K562 (cell line): ENCODE measurements around the gene PLEKHM1. TPM values are rescaled to one million over a fixed set of nuclear protein-coding genes. Genes with fewer than 3 reads are reported as not detected.
"Not testable (repeated sequence)": the region's sequence is repeated elsewhere in the genome, so short reads cannot be mapped to it uniquely, and the experiment has no call there.

Experiments used
- ATAC-seq: fragments of 200-7000 bp; cut with Tn5 transposase; 3 replicates; pipeline ENCODE4 v1.9.1; 2020; ENCODE audit warnings: moderate library complexity
- BruUV-seq: library from RNA; stranded (reverse); fragments of 400-500 nt; replicated peaks from 2 replicates; lab custom pipeline; 2021; lab: Mats Ljungman, UMichigan
- CTCF ChIA-PET: fragments of 300-600 bp; formaldehyde crosslinking; extraction: SDS; loops from one replicate; lab custom pipeline; 2021; ENCODE audit warnings: low intra/inter-chr PET ratio; lab: Yijun Ruan, JAX
- POLR2A ChIA-PET: fragments of 300-600, 350-650 bp; sonication (Branson Sonifier 250); formaldehyde crosslinking; extraction: SDS; loops from one replicate; lab custom pipeline; 2021; ENCODE audit warnings: antibody characterized with exemption, inconsistent platforms; lab: Yijun Ruan, JAX
- DNase-seq, 4 experiments: peaks; one replicate each; pipeline versions ENCODE4 v3.0.0 to v3.0.0-alpha.2; 2011 to 2018; ENCODE audit warnings: low spot score in 3 of 4, mixed read lengths in 3 of 4; ENCODE audit errors: extremely low read depth in 1 of 4
- FAIRE-seq: peaks from 2 replicates; lab custom pipeline; 2011; peaks lifted over from hg19 to GRCh38; lab: Jason Lieb, UNC
- H2AFZ ChIP-seq: 2 replicates; pipeline ENCODE4 v1.6.0; 2011; ENCODE audit warnings: low read depth, low read length, control low read depth, inconsistent platforms
- H3K27ac ChIP-seq: fragments of 200-600 bp; 3 replicates; pipeline ENCODE4 v1.8.0; 2011; ENCODE audit warnings: low read depth, mild to moderate bottlenecking, control low read depth, inconsistent platforms, low read length, moderate library complexity, mixed read lengths; ENCODE audit errors: extremely low read depth
- H3K27me3 ChIP-seq, 2 experiments: fragments of 300-600 bp in 1 of 2; 2 replicates in 1 of 2; 3 replicates in 1 of 2; pipeline versions ENCODE4 v1.6.0 to v1.8.0; 2011; ENCODE audit warnings: inconsistent platforms in 2 of 2, low read length in 2 of 2, mild to moderate bottlenecking in 1 of 2, mixed read lengths in 1 of 2, moderate library complexity in 1 of 2; ENCODE audit not compliant: control insufficient read depth in 2 of 2, insufficient read depth in 2 of 2
- H3K36me3 ChIP-seq: fragments of 300-600 bp; 3 replicates; pipeline ENCODE4 v1.8.0; 2011; ENCODE audit warnings: mild to moderate bottlenecking, low read length, inconsistent platforms; ENCODE audit not compliant: control insufficient read depth, insufficient read depth
- H3K4me1 ChIP-seq, 2 experiments: fragments of 200-600 bp in 1 of 2; replicated peaks in 1 of 2; 2 replicates in 1 of 2; 3 replicates in 1 of 2; pipeline versions ENCODE4 v1.5.1 to v1.8.0; 2011; ENCODE audit warnings: inconsistent platforms in 2 of 2, low read length in 2 of 2, mild to moderate bottlenecking in 1 of 2, mixed read lengths in 1 of 2, moderate library complexity in 1 of 2; ENCODE audit not compliant: control insufficient read depth in 2 of 2, insufficient read depth in 2 of 2
- H3K4me2 ChIP-seq: 2 replicates; pipeline ENCODE4 v1.6.1; 2011; ENCODE audit warnings: low read length, control low read depth, inconsistent platforms, mixed read lengths; ENCODE audit not compliant: insufficient read depth
- H3K4me3 ChIP-seq: fragments of 200-600 bp; sonication (generic), shearing (Covaris generic); 2 replicates; pipeline ENCODE4 v1.5.1; 2016; ENCODE audit warnings: control low read depth, inconsistent platforms
- H3K79me2 ChIP-seq: fragments of 200-600 bp; 3 replicates; pipeline ENCODE4 v1.8.0; 2011; ENCODE audit warnings: low read length, inconsistent platforms; ENCODE audit not compliant: control insufficient read depth, insufficient read depth
- H3K9ac ChIP-seq, 2 experiments: 2 replicates each; pipeline versions ENCODE4 v1.6.0 to v1.6.1; 2011; ENCODE audit warnings: low read depth in 2 of 2, low read length in 2 of 2, control low read depth in 1 of 2, inconsistent platforms in 1 of 2, mild to moderate bottlenecking in 1 of 2, mixed read lengths in 1 of 2; ENCODE audit not compliant: insufficient read depth in 1 of 2
- H3K9me1 ChIP-seq: one replicate; pipeline ENCODE4 v1.6.0; 2011; ENCODE audit warnings: inconsistent platforms, mild to moderate bottlenecking, low read length, moderate library complexity; ENCODE audit not compliant: control insufficient read depth, insufficient read depth
- H3K9me3 ChIP-seq: replicated peaks from 2 replicates; pipeline ENCODE4 v1.5.1; 2011; ENCODE audit warnings: low read depth, low read length, inconsistent platforms; ENCODE audit not compliant: control insufficient read depth, insufficient read depth
- H4K20me1 ChIP-seq: replicated peaks from 2 replicates; pipeline ENCODE4 v1.6.1; 2011; ENCODE audit warnings: low read length, inconsistent platforms, mixed read lengths; ENCODE audit not compliant: control insufficient read depth, insufficient read depth
- CTCF ChIP-seq, 3 experiments: IDR thresholded peaks in 2 of 3; conservative IDR thresholded peaks in 1 of 3; 2 replicates each; pipeline ENCODE4 v1.5.1; 2011 to 2012; ENCODE audit warnings: low read length in 3 of 3, mild to moderate bottlenecking in 3 of 3, control low read depth in 2 of 3, improper control_type of control experiment in 1 of 3, inconsistent platforms in 1 of 3, low read depth in 1 of 3, mixed read lengths in 1 of 3, moderate library complexity in 1 of 3; ENCODE audit not compliant: insufficient read depth in 2 of 3
- PRDM10 ChIP-seq: fragments of 450-650 bp; IDR thresholded peaks from 2 replicates; pipeline ENCODE4 v1.6.1; 2018; ENCODE audit not compliant: partially characterized antibody
- WGBS: fragments of 100-300 bp; shearing (Covaris generic); methylation state at CpG from one replicate; pipeline ENCODE4 v1.1.6; 2016; ENCODE audit warnings: low coverage, mixed read lengths; ENCODE audit not compliant: insufficient coverage; ENCODE audit errors: missing lambda C conversion rate; 5-methylcytosine and 5-hydroxymethylcytosine counted together
- in situ Hi-C: fragments of 300-500 bp; cut with MboI; formaldehyde crosslinking; loops from 4 replicates; pipeline ENCODE4 v1.15.0; 2018; ENCODE audit warnings: inconsistent platforms, mixed read lengths
- intact Hi-C: fragments of 100-400 bp; cut with micrococcal nuclease; formaldehyde crosslinking; loops from 2 replicates; pipeline ENCODE4 v1.14.2; 2022
- polyA plus RNA-seq, 8 experiments: library from polyadenylated mRNA; depleted of rRNA in 4 of 8; stranded (reverse) in 5 of 8; unstranded in 3 of 8; fragments of >200 nt; fragmentation: Nextera tagmentation in 2 of 8; fragmentation: Illumina TruSeq in 1 of 8; extraction: Ambion mirVana in 2 of 8; extraction: Trizol in 1 of 8; gene quantifications; 2 replicates each; pipeline versions ENCODE4 v1.2.1 to v1.2.3, GENCODE V29; 2011 to 2014; ENCODE audit warnings: inconsistent platforms in 1 of 8, missing spikeins in 1 of 8
- total RNA-seq, 7 experiments: library from RNA; depleted of rRNA in 6 of 7; stranded (reverse); fragments of >200 nt in 6 of 7; fragmentation: Illumina TruSeq in 2 of 7; extraction: Trizol in 2 of 7; gene quantifications; 2 replicates each; pipeline versions ENCODE4 v1.2.1 to v1.2.3, GENCODE V29; 2011 to 2021; ENCODE audit warnings: low replicate concordance in 1 of 7

PLEKHM1 gene
- total and polyA plus RNA-seq, 9 of the 15 experiments (the other 6 are each of a cell fraction or from before 2014, with no cell fraction given) = 0.13 to 23.3 (median 5.7) TPM

- H3K9me1 ChIP-seq, H2AFZ ChIP-seq, H3K4me1 ChIP-seq, CTCF ChIA-PET, H3K27me3 ChIP-seq, in situ Hi-C loops, intact Hi-C loops, H3K9me3 ChIP-seq, BruUV-seq, H3K79me2 ChIP-seq, H3K36me3 ChIP-seq, H3K4me3 ChIP-seq, ATAC-seq, H3K4me2 ChIP-seq, H4K20me1 ChIP-seq, FAIRE-seq, DNase-seq, H3K27ac ChIP-seq, H3K9ac ChIP-seq, POLR2A ChIA-PET: not testable (repeated sequence)
- WGBS = 84% methylated on average over 4 of the region's 10 CpGs
Observed at GRCh38 chr17:45451660-45452059, 38.9 kb downstream of the PLEKHM1 start.

- no peak for ATAC-seq
- intact Hi-C loops = no loop called here
- no peaks in the 10 kb centered on the region for H3K36me3 ChIP-seq
- H2AFZ ChIP-seq = no peak overlapping the region
- no peak overlapping the region; a peak in 1 of 4 replicates for H3K9ac ChIP-seq
- POLR2A ChIA-PET = no interaction called here
- H3K27me3 ChIP-seq = no peaks in the 10 kb centered on the region
- 68% methylated on average over 7 of the region's 8 CpGs for WGBS
- H3K9me1 ChIP-seq = no peaks in the 10 kb centered on the region
- H3K79me2 ChIP-seq = no peaks in the 10 kb centered on the region
- no peaks in the 10 kb centered on the region for H4K20me1 ChIP-seq
- no peak for DNase-seq
- no peak overlapping the region for H3K27ac ChIP-seq
- H3K4me2 ChIP-seq = no peak overlapping the region
- in situ Hi-C loops = no loop called here
- peak in 1 of 3 experiments; percentile 21; a peak in 1 of 6 replicates for TF ChIP-seq CTCF (IDR thresholded peaks at IDR 0.05 in 2 of 3, conservative IDR thresholded peaks at IDR 0.05 in 1 of 3; ENCODE audit: insufficient read depth in 2 of 3, low read depth in 1 of 3, low read length in 3 of 3)
- TF ChIP-seq PRDM10 = no peak
- TF ChIP-seq, all 486 proteins: peak for 1
- BruUV-seq = no TSS peak
- CTCF ChIA-PET = no interaction called here
- Histone ChIP-seq H3K4me3 (no peak overlapping the region), H3K4me1 (peaks cover 0 to 1% of the 10 kb centered on the region in 2 experiments; a peak in 2 of 5 replicates), H3K9me3 (no peaks in the 10 kb centered on the region)
- no peak for FAIRE-seq
Observed at GRCh38 chr17:45451131-45451530, 39.4 kb downstream of the PLEKHM1 start.
